Measurements from ENCODE around the gene PICK1. TPM values are rescaled to one million over a fixed set of nuclear protein-coding genes. Genes with fewer than 3 reads are reported as not detected.

PICK1 gene
- total RNA-seq = 9.7 and 10.2 TPM in 2 replicates

GRCh38 chr22:38056969-38057891, at the start of gene PICK1:
Gene PICK1 (plus strand): TSS chr22:38057404. CDS start chr22:38057810, 406 bp downstream.

GRCh38 chr22:38083931-38084631, 26.9 kb downstream of the PICK1 start, which contains the start of gene SLC16A8:
Gene SLC16A8 (minus strand): TSS chr22:38084184. CDS start chr22:38082873, 1,311 bp downstream.

GRCh38 chr22:38110008-38110862, 53.0 kb downstream of the PICK1 start, which contains the start of gene BAIAP2L2:
Gene BAIAP2L2 (minus strand): TSS chr22:38110684. CDS start chr22:38110525, 159 bp downstream.

Other genes starting within 250 kb of the PICK1 start
- 20.6 and 21.0 TPM in 2 replicates for gene GCAT, start 249.5 kb upstream of the PICK1 start, total RNA-seq
- gene GALR3, start 234.0 kb upstream of the PICK1 start, total RNA-seq = not detected in 2 replicates
- 27.9 and 39.4 TPM in 2 replicates for gene ANKRD54, start 213.1 kb upstream of the PICK1 start, total RNA-seq
- 376 and 379 TPM in 2 replicates for gene EIF3L, start 208.0 kb upstream of the PICK1 start, total RNA-seq
- 60.8 and 84.4 TPM in 2 replicates for gene MICALL1, start 151.1 kb upstream of the PICK1 start, total RNA-seq
- 0.24 and 0.65 TPM in 2 replicates for gene C22orf23, start 103.8 kb upstream of the PICK1 start, total RNA-seq
- gene POLR2F, start 103.7 kb upstream of the PICK1 start, total RNA-seq = 11.4 and 13.7 TPM in 2 replicates
- not detected in 2 replicates for gene SOX10, start 72.8 kb upstream of the PICK1 start, total RNA-seq
- under 0.01 and 0.24 TPM in 2 replicates for gene SLC16A8, start 26.8 kb downstream of the PICK1 start, total RNA-seq
- gene BAIAP2L2, start 53.3 kb downstream of the PICK1 start, total RNA-seq = 0.32 and 0.49 TPM in 2 replicates
- 15.1 and 17.7 TPM in 2 replicates for gene PLA2G6, start 124.4 kb downstream of the PICK1 start, total RNA-seq
- gene MAFF, start 144.6 kb downstream of the PICK1 start, total RNA-seq = 17.2 and 23.9 TPM in 2 replicates
- 37.4 and 42.4 TPM in 2 replicates for gene TMEM184B, start 215.6 kb downstream of the PICK1 start, total RNA-seq

Measured in hair follicle dermal papilla cell (primary cell).